OCI-LY3 (cell line): Measurements from ENCODE around the gene MRTFA.
"Not testable (repeated sequence)": the region's sequence is repeated elsewhere in the genome, so short reads cannot be mapped to it uniquely, and the experiment has no call there.

Experiments
- H2AFZ ChIP-seq: fragments of 200-600, 300-600 bp; shearing (Covaris generic); 2 replicates; pipeline ENCODE4 v1.6.0; 2014; ENCODE audit warnings: antibody characterized with exemption, low read depth, low read length
- H3K27ac ChIP-seq: fragments of 200-600, 300-600 bp; sonication (generic); 2 replicates; pipeline ENCODE4 v1.5.1; 2014; ENCODE audit warnings: mild to moderate bottlenecking, low read length, moderate library complexity, mixed read lengths
- H3K27me3 ChIP-seq: fragments of 200-600, 300-600 bp; sonication (generic); 2 replicates; pipeline ENCODE4 v1.6.1; 2014; ENCODE audit warnings: low read depth, low read length, mixed read lengths
- H3K36me3 ChIP-seq: fragments of 200-600, 300-600 bp; sonication (generic); replicated peaks from 2 replicates; pipeline ENCODE3; 2014; ENCODE audit warnings: low read depth, low read length, mixed read lengths
- H3K4me1 ChIP-seq: fragments of 300-600, 200-600 bp; sonication (generic); 2 replicates; pipeline ENCODE4 v1.6.1; 2014; ENCODE audit warnings: low read length, mixed read lengths
- H3K4me2 ChIP-seq: fragments of 200-600, 300-600 bp; sonication (generic); 2 replicates; pipeline ENCODE4 v1.6.1; 2014; ENCODE audit warnings: low read length, mixed read lengths
- H3K4me3 ChIP-seq: fragments of 300-600, 200-600 bp; sonication (generic); 2 replicates; pipeline ENCODE4 v1.5.1; 2014; ENCODE audit warnings: antibody characterized with exemption, mild to moderate bottlenecking, low read length, moderate library complexity
- H3K79me2 ChIP-seq: fragments of 300-600, 200-600 bp; shearing (Covaris generic); 2 replicates; pipeline ENCODE4 v1.6.1; 2014; ENCODE audit warnings: mild to moderate bottlenecking, low read length, mixed read lengths
- H3K9ac ChIP-seq: fragments of 300-600, 200-600 bp; shearing (Covaris generic); 2 replicates; pipeline ENCODE4 v1.6.0; 2014; ENCODE audit warnings: mild to moderate bottlenecking, low read length, moderate library complexity
- H3K9me3 ChIP-seq: fragments of 200-600, 300-600 bp; shearing (Covaris generic); 2 replicates; pipeline ENCODE4 v1.6.1; 2014; ENCODE audit warnings: low read length, mixed read lengths; ENCODE audit not compliant: insufficient read depth
- H4K20me1 ChIP-seq: fragments of 200-600, 300-600 bp; sonication (generic); 2 replicates; pipeline ENCODE4 v1.6.1; 2016; ENCODE audit warnings: low read length, mixed read lengths; ENCODE audit not compliant: insufficient read depth
- CTCF ChIP-seq: fragments of 200-600, 300-600 bp; sonication (generic); IDR thresholded peaks from 2 replicates; pipeline ENCODE4 v1.5.1; 2014; ENCODE audit warnings: antibody characterized with exemption, low read length, low read depth
- EZH2phosphoT487 ChIP-seq: fragments of 200-600 bp; shearing (Covaris generic); IDR thresholded peaks from 2 replicates; pipeline ENCODE4 v1.6.1; 2018; ENCODE audit warnings: antibody characterized with exemption, mixed run types, low read depth

Gene MRTFA

GRCh38 chr22:40507491-40507890 is 129.0 kb downstream of the MRTFA start:
- peaks cover 8% of the 10 kb centered on the region for H3K36me3 ChIP-seq
- H3K4me2 ChIP-seq = no peak overlapping the region
- H4K20me1 ChIP-seq = no peaks in the 10 kb centered on the region
- H3K4me3 ChIP-seq = no peak overlapping the region
- no peak for TF ChIP-seq EZH2phosphoT487
- TF ChIP-seq CTCF = no peak
- H2AFZ ChIP-seq = no peak overlapping the region
- no peaks in the 10 kb centered on the region for H3K27me3 ChIP-seq
- H3K9me3 ChIP-seq = no peaks in the 10 kb centered on the region
- peaks cover 71% of the 10 kb centered on the region for H3K4me1 ChIP-seq
- H3K9ac ChIP-seq = no peak overlapping the region
- peaks cover 57% of the 10 kb centered on the region for H3K79me2 ChIP-seq
- no peak overlapping the region for H3K27ac ChIP-seq

GRCh38 chr22:40506762-40507161 is 129.8 kb downstream of the MRTFA start:
- Histone ChIP-seq H3K9me3 (no peaks in the 10 kb centered on the region), H2AFZ (no peak overlapping the region), H3K27me3 (no peaks in the 10 kb centered on the region), H3K4me3 (no peak overlapping the region), H4K20me1 (no peaks in the 10 kb centered on the region), H3K27ac (no peak overlapping the region), H3K36me3 (peaks cover 8% of the 10 kb centered on the region), H3K9ac (no peak overlapping the region), H3K79me2 (peaks cover 57% of the 10 kb centered on the region), H3K4me1 (peaks cover 71% of the 10 kb centered on the region), H3K4me2 (no peak overlapping the region)
- TF ChIP-seq CTCF (no peak), EZH2phosphoT487 (no peak)

- H3K36me3 ChIP-seq = peaks cover 8% of the 10 kb centered on the region
- peaks cover 45% of the 10 kb centered on the region for H3K79me2 ChIP-seq
- peak overlapping the region; percentile 30 for H3K9ac ChIP-seq
- peak overlapping the region; percentile 24 for H3K4me3 ChIP-seq
- H4K20me1 ChIP-seq = no peaks in the 10 kb centered on the region
- no peaks in the 10 kb centered on the region for H3K27me3 ChIP-seq
- H2AFZ ChIP-seq = no peak overlapping the region
- peak overlapping the region; percentile 53 for H3K4me2 ChIP-seq
- peaks cover 60% of the 10 kb centered on the region for H3K4me1 ChIP-seq
- TF ChIP-seq CTCF = no peak
- no peak for TF ChIP-seq EZH2phosphoT487
- H3K9me3 ChIP-seq = no peaks in the 10 kb centered on the region
- peak overlapping the region; percentile 78 for H3K27ac ChIP-seq
Observed at GRCh38 chr22:40504285-40505249, 132.0 kb downstream of the MRTFA start.

GRCh38 chr22:40502919-40503318 is 133.6 kb downstream of the MRTFA start:
- Histone ChIP-seq H2AFZ (no peak overlapping the region), H3K79me2 (peaks cover 38% of the 10 kb centered on the region), H3K4me2 (no peak overlapping the region), H3K4me3 (no peak overlapping the region), H3K36me3 (peaks cover 8% of the 10 kb centered on the region), H3K9ac (no peak overlapping the region), H3K27me3 (no peaks in the 10 kb centered on the region), H3K4me1 (peaks cover 58% of the 10 kb centered on the region), H3K9me3 (no peaks in the 10 kb centered on the region), H3K27ac (no peak overlapping the region), H4K20me1 (no peaks in the 10 kb centered on the region)
- TF ChIP-seq CTCF = no peak
- no peak for TF ChIP-seq EZH2phosphoT487

GRCh38 chr22:40500465-40500786 is 136.1 kb downstream of the MRTFA start:
- H4K20me1 ChIP-seq, H3K9ac ChIP-seq, H3K9me3 ChIP-seq, H3K4me3 ChIP-seq, H2AFZ ChIP-seq, H3K27me3 ChIP-seq, H3K27ac ChIP-seq, H3K36me3 ChIP-seq, H3K4me2 ChIP-seq: not testable (repeated sequence)
- Histone ChIP-seq H3K79me2 (peaks cover 20% of the 10 kb centered on the region), H3K4me1 (peaks cover 44% of the 10 kb centered on the region)
